ENCODE results near the gene GRK4. TPM values are rescaled to one million over a fixed set of nuclear protein-coding genes. Genes with fewer than 3 reads are reported as not detected.
A peak's percentile ranks its signal among the peaks of the same experiment; 100 is the strongest.
"Not testable (repeated sequence)": the region's sequence is repeated elsewhere in the genome, so short reads cannot be mapped to it uniquely, and the experiment has no call there.

GRK4 gene
- total RNA-seq, 1 experiment from 2014 or later = 3.8 TPM

GRCh38 chr4:2937146-2937857, 26.1 kb upstream of the GRK4 start:
- Histone ChIP-seq H3K4me3 (ENCODE audit: low read length) (peak overlapping the region; percentile 77; the same call in 1 of the 2 replicates), H3K9me3 (ENCODE audit: low read length) (no peaks in the 10 kb centered on the region), H4K20me1 (ENCODE audit: insufficient read depth, low read depth, low read length) (peaks cover 18% of the 10 kb centered on the region; the same call in 1 of the 2 replicates), H3K27me3 (ENCODE audit: low read length) (no peaks in the 10 kb centered on the region), H3K9ac (ENCODE audit: low read length) (peak overlapping the region; percentile 86), H3K9me2 (replicated peaks; ENCODE audit: insufficient read depth, low read length) (no peaks in the 10 kb centered on the region), H3K79me2 (ENCODE audit: low read length) (peaks cover 8% of the 10 kb centered on the region; the same call in 1 of the 2 replicates), H3K36me3 (ENCODE audit: insufficient read depth, low read length) (peaks cover 25% of the 10 kb centered on the region), H3K4me1 (ENCODE audit: low read length) (peaks cover 41% of the 10 kb centered on the region), H2AFZ (ENCODE audit: low read length) (no peak overlapping the region), H3K27ac (ENCODE audit: low read length) (peak overlapping the region; percentile 38; the same call in 1 of the 2 replicates), H3K4me2 (ENCODE audit: low read depth, low read length, poor library complexity, severe bottlenecking) (peak overlapping the region; percentile 77)
- DNase-seq = no peak

DNA sequence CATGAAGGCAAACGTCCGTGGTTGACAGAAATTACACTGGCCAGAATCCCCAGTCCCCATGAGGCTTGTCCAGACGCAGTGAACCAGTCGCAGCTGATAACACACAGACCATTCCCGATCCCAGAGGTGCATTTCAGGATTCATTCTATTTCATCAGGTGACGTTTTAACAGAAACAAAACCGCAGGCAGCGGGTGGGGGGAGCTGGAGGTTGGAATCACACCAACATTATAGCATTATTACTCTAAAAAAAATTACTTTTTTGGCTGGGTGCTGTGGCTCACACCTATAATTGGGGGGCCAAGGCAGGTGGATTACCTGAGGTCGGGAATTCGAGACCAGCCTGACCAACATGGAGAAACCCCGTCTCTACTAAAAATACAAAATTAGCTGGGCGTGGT, 25.4 kb upstream of the GRK4 start:
- Histone ChIP-seq H3K4me3 (ENCODE audit: low read length) (no peak overlapping the region), H3K9ac (ENCODE audit: low read length) (peak overlapping the region; percentile 11; the same call in 1 of the 2 replicates), H3K4me1 (ENCODE audit: low read length) (peaks cover 34% of the 10 kb centered on the region), H4K20me1 (ENCODE audit: insufficient read depth, low read depth, low read length) (0 out of 2 replicates have a peak, but pooled peaks cover 13% of the 10 kb centered on the region), H3K27ac (ENCODE audit: low read length) (0 out of 2 replicates have a peak overlapping the region, but pooled peaks have one; percentile 28), H3K9me2 (replicated peaks; ENCODE audit: insufficient read depth, low read length) (no peaks in the 10 kb centered on the region), H3K4me2 (ENCODE audit: low read depth, low read length, poor library complexity, severe bottlenecking) (peak overlapping the region; percentile 77), H3K36me3 (ENCODE audit: insufficient read depth, low read length) (peaks cover 28% of the 10 kb centered on the region), H3K79me2 (ENCODE audit: low read length) (peaks cover 8% of the 10 kb centered on the region; the same call in 1 of the 2 replicates), H2AFZ (ENCODE audit: low read length) (no peak overlapping the region), H3K27me3 (ENCODE audit: low read length) (no peaks in the 10 kb centered on the region), H3K9me3 (ENCODE audit: low read length) (no peaks in the 10 kb centered on the region)
- no peak for DNase-seq

DNA sequence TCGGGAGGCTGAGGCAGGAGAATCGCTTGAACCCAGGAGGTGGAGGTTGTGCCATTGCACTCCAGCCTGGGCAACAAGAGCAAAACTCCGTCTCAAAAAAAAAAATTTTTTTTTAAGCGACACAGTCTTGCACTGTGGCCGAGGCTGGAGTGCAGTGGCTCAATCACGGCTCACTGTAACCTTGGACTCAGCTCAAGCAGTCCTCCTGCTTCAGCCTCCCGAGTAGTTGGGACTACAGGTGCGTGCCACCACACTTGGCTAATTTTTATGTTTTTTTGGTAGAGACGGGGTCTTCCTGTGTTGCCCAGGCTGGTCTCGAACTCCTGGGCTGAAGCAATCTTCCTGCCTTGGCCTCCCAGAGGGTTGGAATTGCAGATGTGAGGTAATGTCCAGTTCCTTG, 25.0 kb upstream of the GRK4 start:
- Histone ChIP-seq H3K4me1 (ENCODE audit: low read length) (peaks cover 30% of the 10 kb centered on the region), H4K20me1 (ENCODE audit: insufficient read depth, low read depth, low read length) (0 out of 2 replicates have a peak, but pooled peaks cover 17% of the 10 kb centered on the region), H3K36me3 (ENCODE audit: insufficient read depth, low read length) (peaks cover 28% of the 10 kb centered on the region)
- DNase-seq; H3K9me3 ChIP-seq (ENCODE audit: low read length); H3K9me2 ChIP-seq (replicated peaks; ENCODE audit: insufficient read depth, low read length); H3K79me2 ChIP-seq (ENCODE audit: low read length); H3K27me3 ChIP-seq (ENCODE audit: low read length); H3K4me2 ChIP-seq (ENCODE audit: low read depth, low read length, poor library complexity, severe bottlenecking); H3K27ac ChIP-seq (ENCODE audit: low read length); H3K4me3 ChIP-seq (ENCODE audit: low read length); H3K9ac ChIP-seq (ENCODE audit: low read length); H2AFZ ChIP-seq (ENCODE audit: low read length): not testable (repeated sequence)

DNA sequence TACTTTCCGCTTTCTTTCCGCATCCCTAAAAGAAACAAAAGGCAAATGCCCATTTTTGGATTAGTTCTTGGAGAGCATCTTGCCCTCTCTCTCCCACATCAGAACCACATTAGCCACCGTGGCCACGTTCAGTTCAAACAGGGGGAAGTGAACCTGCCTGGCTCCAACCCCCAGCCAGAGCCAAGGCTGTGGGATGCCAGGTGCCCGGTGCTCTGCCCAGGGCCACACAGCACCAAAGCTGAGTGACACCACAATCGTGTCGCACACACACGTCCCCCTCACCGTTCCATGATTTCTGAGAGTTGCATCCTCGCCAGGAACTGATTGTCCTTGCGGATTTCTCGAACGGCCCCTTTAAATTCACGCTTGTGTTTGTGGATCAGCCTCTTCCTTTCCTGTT, 24.5 kb upstream of the GRK4 start:
- H2AFZ ChIP-seq (ENCODE audit: low read length) = no peak overlapping the region
- DNase-seq = no peak
- no peaks in the 10 kb centered on the region for H3K27me3 ChIP-seq (ENCODE audit: low read length)
- H3K4me3 ChIP-seq (ENCODE audit: low read length) = no peak overlapping the region
- H3K9me2 ChIP-seq (replicated peaks; ENCODE audit: insufficient read depth, low read length) = no peaks in the 10 kb centered on the region
- H3K79me2 ChIP-seq (ENCODE audit: low read length) = peaks cover 6% of the 10 kb centered on the region; the same call in 1 of the 2 replicates
- no peak overlapping the region for H3K27ac ChIP-seq (ENCODE audit: low read length)
- peaks cover 26% of the 10 kb centered on the region for H3K4me1 ChIP-seq (ENCODE audit: low read length)
- 0 out of 2 replicates have a peak, but pooled peaks cover 17% of the 10 kb centered on the region for H4K20me1 ChIP-seq (ENCODE audit: insufficient read depth, low read depth, low read length)
- no peak overlapping the region for H3K9ac ChIP-seq (ENCODE audit: low read length)
- H3K4me2 ChIP-seq (ENCODE audit: low read depth, low read length, poor library complexity, severe bottlenecking) = no peak overlapping the region
- H3K9me3 ChIP-seq (ENCODE audit: low read length) = no peaks in the 10 kb centered on the region
- H3K36me3 ChIP-seq (ENCODE audit: insufficient read depth, low read length) = peaks cover 28% of the 10 kb centered on the region

DNA sequence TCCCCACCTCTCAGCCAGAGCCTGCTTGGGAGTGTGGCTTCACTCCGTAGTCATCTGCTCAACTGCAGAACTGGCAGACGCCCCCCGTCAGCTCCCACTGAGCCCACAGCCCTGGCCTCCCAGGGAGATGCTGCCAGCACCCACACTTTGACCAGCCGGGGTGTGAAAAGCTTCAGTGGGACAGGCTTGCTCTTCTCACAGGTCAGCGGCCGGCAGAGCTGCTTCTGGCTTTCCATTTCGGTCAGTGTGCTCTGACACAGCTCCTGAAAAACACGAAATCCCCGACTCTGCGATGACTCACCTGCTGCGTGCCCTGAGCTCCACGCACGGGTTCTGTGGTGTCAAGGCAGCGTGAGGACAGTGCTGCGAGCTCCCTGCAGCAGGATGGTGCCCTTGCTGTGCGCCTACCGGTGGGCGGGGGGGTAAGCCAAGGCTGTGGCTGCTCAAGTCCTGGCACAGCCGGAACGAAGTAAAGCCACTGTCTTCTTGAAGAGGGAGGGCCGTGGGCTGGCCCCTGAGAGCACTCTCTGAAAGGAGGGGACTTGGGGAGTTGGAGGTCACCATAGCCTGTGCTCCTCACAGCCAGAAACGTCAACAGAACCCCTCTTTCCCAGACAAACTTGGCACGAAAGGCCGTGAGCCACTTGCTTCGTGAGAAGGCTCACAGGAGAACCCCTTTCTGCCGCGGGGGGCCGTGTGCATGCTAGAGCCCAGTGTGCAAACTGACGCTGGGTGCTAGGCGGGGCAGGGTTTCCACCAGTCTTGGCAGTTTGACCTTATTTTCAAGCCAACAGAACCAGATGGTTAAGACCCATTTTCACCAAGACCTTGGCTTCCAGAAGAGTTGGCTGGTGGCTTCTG, 23.8 kb upstream of the GRK4 start:
- no peak overlapping the region for H3K27ac ChIP-seq (ENCODE audit: low read length)
- no peak overlapping the region for H3K4me3 ChIP-seq (ENCODE audit: low read length)
- no peaks in the 10 kb centered on the region for H3K9me2 ChIP-seq (replicated peaks; ENCODE audit: insufficient read depth, low read length)
- H3K36me3 ChIP-seq (ENCODE audit: insufficient read depth, low read length) = peaks cover 29% of the 10 kb centered on the region
- H3K79me2 ChIP-seq (ENCODE audit: low read length) = peaks cover 6% of the 10 kb centered on the region; the same call in 1 of the 2 replicates
- no peak overlapping the region for H3K4me2 ChIP-seq (ENCODE audit: low read depth, low read length, poor library complexity, severe bottlenecking)
- H2AFZ ChIP-seq (ENCODE audit: low read length) = no peak overlapping the region
- H3K9me3 ChIP-seq (ENCODE audit: low read length) = no peaks in the 10 kb centered on the region
- H3K27me3 ChIP-seq (ENCODE audit: low read length) = no peaks in the 10 kb centered on the region
- no peak overlapping the region for H3K9ac ChIP-seq (ENCODE audit: low read length)
- no peak for DNase-seq
- H4K20me1 ChIP-seq (ENCODE audit: insufficient read depth, low read depth, low read length) = 0 out of 2 replicates have a peak, but pooled peaks cover 17% of the 10 kb centered on the region
- peaks cover 26% of the 10 kb centered on the region for H3K4me1 ChIP-seq (ENCODE audit: low read length)

DNA sequence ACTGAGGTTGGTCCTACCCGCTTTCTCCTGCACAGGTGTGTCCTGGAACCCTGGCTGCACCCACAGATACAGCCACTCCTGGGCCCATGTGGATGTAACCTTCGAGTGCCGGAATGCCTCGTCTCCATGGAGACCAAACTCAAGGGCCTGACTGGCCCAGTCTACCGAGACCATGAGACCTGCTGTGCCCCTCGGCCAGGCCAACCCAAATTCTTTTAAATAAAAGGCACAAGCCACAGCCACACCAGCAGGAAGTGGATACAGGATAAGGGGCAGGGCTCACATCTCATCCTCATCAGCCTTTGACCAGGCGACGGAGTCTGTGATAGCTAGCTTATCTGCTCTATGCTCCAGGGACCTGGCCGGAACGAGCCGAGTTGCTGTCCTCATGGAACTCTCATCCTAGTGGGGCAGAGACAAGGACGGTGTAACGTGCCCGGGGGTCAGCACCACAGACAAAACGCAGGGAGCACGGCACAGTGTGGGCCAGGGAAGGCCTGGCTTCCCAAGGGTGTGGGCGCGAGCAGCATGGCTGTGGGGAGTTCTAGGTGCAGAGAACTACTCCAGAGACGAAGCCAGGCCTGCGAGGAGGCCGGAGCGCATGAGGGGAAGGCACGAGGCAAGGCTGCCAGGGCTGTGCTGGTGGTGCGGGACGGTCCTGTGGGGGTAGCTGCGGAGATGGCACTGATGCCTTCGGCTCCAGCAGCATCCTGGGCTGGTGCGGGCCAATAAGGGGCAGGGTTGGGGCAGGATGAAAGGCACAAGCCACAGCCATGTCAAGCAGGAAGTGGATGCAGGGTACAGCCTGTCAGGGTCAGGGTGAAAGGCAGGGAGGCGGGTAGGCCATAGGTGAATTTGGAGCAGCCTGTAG, 22.9 kb upstream of the GRK4 start:
- H3K4me3 ChIP-seq (ENCODE audit: low read length) = no peak overlapping the region
- H3K27me3 ChIP-seq (ENCODE audit: low read length) = no peaks in the 10 kb centered on the region
- DNase-seq = no peak
- H3K27ac ChIP-seq (ENCODE audit: low read length) = no peak overlapping the region
- H3K79me2 ChIP-seq (ENCODE audit: low read length) = peaks cover 4% of the 10 kb centered on the region; the same call in 1 of the 2 replicates
- no peak overlapping the region for H2AFZ ChIP-seq (ENCODE audit: low read length)
- H3K9ac ChIP-seq (ENCODE audit: low read length) = no peak overlapping the region
- H3K4me1 ChIP-seq (ENCODE audit: low read length) = peaks cover 26% of the 10 kb centered on the region
- no peaks in the 10 kb centered on the region for H3K9me2 ChIP-seq (replicated peaks; ENCODE audit: insufficient read depth, low read length)
- no peak overlapping the region for H3K4me2 ChIP-seq (ENCODE audit: low read depth, low read length, poor library complexity, severe bottlenecking)
- 0 out of 2 replicates have a peak, but pooled peaks cover 17% of the 10 kb centered on the region for H4K20me1 ChIP-seq (ENCODE audit: insufficient read depth, low read depth, low read length)
- no peaks in the 10 kb centered on the region for H3K9me3 ChIP-seq (ENCODE audit: low read length)
- H3K36me3 ChIP-seq (ENCODE audit: insufficient read depth, low read length) = peaks cover 38% of the 10 kb centered on the region

DNA sequence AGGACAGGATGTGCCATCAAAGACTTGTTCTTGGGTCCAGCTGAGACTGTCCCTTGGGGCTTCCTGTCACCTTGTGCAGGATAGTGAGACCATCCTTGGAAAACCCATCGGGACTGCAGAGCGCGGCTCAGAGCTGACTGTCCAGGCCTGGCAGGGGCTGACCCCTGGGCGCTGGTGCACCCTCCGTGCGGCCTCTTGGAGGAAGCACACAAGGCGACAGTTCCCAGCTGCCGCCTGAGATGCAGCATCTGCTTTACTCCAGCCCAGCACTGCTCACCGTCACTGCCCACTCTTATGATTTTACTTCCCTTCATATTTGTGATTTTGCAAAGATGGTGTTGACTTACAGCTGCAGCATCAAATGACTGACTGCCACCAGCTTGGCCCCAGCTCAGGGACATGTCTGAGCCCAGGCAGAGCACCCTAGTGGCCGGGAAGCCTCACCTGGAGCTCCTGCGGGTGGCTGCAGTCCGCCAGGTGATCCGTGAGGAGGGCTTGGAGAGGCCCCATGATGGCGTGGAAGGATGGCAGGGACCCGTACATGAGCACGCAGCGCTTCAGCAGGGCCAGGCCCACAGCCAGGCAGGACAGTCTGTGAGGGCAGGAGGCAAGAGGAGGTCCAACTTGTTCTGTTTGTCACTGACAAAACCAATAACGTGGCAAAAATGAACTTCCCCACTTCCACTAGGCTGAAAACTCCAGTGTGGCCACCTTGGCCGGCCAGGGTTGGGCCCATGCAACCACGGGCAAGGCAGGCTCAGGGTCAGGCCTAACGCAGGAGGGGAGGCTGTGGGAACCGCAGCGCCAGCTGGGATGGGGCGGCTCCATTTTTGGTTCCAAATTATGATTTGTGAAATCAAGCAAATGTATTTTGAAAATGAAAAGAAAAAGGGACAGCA, 22.0 kb upstream of the GRK4 start:
- Histone ChIP-seq H3K27ac (ENCODE audit: low read length) (no peak overlapping the region), H3K36me3 (ENCODE audit: insufficient read depth, low read length) (peaks cover 41% of the 10 kb centered on the region), H4K20me1 (ENCODE audit: insufficient read depth, low read depth, low read length) (0 out of 2 replicates have a peak, but pooled peaks cover 17% of the 10 kb centered on the region), H2AFZ (ENCODE audit: low read length) (no peak overlapping the region), H3K9me2 (replicated peaks; ENCODE audit: insufficient read depth, low read length) (no peaks in the 10 kb centered on the region), H3K9me3 (ENCODE audit: low read length) (no peaks in the 10 kb centered on the region), H3K4me2 (ENCODE audit: low read depth, low read length, poor library complexity, severe bottlenecking) (no peak overlapping the region), H3K79me2 (ENCODE audit: low read length) (no peaks in the 10 kb centered on the region), H3K9ac (ENCODE audit: low read length) (no peak overlapping the region), H3K4me1 (ENCODE audit: low read length) (peaks cover 17% of the 10 kb centered on the region), H3K4me3 (ENCODE audit: low read length) (no peak overlapping the region), H3K27me3 (ENCODE audit: low read length) (no peaks in the 10 kb centered on the region)
- DNase-seq = no peak
